GM18907 (cell line): ENCODE results near the gene SMIM24.
"Not testable (repeated sequence)": the region's sequence is repeated elsewhere in the genome, so short reads cannot be mapped to it uniquely, and the experiment has no call there.

Experiments
- ATAC-seq: cut with Tn5 transposase; IDR thresholded peaks from one replicate; pipeline ENCODE4 v1.9.1; 2021; ENCODE audit warnings: mild to moderate bottlenecking, moderate library complexity; ENCODE audit not compliant: unreplicated experiment

The SMIM24 gene

GRCh38 chr19:3457528-3458228 lies 22.6 kb downstream of the SMIM24 start:
- no peak for ATAC-seq

- ATAC-seq: no peak
Observed at GRCh38 chr19:3456925-3457527, 23.3 kb downstream of the SMIM24 start.

DNA sequence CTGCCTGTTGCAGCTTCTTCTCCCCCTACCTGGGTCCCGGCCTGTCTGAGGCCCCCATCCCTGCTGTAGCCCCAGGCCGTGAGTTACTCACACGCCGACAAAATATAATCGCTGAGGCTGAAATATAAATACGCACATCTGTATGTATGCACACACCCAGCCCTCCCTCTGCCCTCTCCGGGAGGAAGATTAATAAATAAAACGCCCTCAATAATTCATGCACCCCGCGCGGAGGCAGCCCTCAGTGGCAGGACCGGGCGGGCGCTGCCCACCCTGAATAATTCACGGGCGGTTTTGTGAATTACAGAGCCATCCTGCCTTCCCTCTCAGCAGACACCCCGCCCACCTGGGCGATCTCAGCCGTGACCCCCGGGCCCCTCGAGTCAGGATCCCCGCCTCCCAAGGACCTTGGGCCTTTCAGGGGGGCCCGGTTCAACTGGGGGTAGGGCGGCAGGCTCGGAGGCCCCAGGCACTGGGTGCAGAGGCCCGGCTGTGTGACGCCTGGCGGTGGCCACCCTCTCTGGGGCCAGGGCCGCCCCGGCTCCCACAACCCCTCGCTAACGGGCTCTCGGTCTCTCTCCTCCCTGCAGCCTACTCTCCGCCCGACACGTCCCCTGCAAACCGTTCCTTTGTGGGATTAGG lies 24.2 kb downstream of the SMIM24 start:
- no peak for ATAC-seq

DNA sequence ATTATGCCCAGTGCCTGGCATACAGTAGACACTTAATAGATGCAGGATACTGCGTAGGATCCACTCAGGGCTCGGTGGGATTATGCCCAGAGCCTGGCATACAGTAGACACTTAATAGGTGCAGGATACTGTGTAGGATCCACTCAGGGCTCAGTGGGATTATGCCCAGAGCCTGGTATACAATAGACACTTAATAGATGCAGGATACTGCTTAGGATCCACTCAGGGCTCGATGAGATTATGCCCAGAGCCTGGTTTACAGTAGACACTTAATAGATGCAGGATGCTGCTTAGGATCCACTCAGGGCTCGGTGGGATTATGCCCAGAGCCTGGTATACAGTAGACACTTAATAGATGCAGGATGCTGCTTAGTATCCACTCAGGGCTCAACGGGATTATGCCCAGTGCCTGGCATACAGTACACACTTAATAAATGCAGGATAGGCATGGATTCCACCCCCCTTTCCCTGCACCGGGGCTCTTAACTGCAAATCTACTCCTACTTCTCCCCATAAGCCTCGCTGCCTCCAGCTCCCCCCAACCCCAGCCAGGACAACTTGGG lies 24.9 kb downstream of the SMIM24 start:
- no peak for ATAC-seq

- no peak for ATAC-seq
Observed at GRCh38 chr19:3454656-3455392, 25.5 kb downstream of the SMIM24 start.

GRCh38 chr19:3453840-3454239 lies 26.5 kb downstream of the SMIM24 start:
- ATAC-seq: no peak

DNA sequence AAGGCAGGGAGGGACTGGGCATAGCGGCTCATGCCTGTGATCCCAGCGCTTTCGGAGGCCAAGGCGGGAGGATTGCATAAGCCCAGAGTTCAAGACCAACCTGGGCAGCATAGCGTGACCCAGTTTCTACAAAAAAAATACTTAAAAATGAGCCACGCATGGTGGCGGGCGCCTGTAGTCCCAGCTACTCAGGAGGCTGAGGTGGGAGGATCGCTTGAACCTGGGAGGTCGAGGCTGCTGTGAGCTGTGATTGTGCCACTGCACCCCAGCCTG lies 27.4 kb downstream of the SMIM24 start:
- ATAC-seq: not testable (repeated sequence)

- no peak for ATAC-seq
Observed at GRCh38 chr19:3452171-3452941, 28.0 kb downstream of the SMIM24 start.

DNA sequence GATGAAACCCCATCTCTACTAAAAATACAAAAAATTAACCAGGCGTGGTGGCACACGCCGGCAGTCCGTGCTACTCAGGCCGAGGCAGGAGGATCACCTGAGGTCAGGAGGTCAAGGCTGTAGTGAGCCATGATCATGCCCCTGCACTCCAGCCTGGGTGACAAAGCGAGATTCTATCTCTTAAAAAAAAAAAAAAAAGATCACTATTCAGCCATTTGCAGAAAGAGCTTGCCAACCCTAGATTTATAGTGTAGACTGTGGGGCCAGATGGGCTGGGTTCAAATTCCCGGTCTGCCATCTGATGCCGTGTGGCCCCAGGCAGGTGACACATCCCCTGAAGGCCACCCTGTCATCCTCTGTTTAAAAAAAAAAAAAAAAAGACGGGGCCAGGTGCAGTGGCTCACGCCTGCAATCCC lies 28.9 kb downstream of the SMIM24 start:
- ATAC-seq: no peak

GRCh38 chr19:3450796-3451411 lies 29.4 kb downstream of the SMIM24 start:
- no peak for ATAC-seq

- ATAC-seq: no peak
Observed at GRCh38 chr19:3448616-3449334, 31.6 kb downstream of the SMIM24 start.

DNA sequence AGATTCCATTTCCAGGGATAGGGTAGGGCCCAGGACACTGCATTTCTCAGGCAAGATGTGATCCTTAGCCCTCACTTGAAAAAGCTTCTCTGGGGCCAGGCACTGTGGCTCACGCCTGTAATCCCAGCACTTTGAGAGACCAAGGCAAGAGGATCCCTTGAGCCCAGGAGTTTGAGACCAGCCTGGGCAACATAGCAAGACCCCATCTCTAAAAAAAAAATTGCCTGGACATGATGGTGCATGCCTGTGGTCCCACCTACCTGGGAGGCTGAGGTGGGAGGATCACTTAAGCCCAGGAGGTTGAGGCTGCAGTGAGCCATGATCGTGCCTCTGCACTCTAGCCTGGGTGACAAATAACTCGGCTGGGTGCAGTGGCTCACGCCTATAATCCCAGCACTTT lies 33.7 kb downstream of the SMIM24 start:
- ATAC-seq: not testable (repeated sequence)

GRCh38 chr19:3444695-3445234 lies 35.6 kb downstream of the SMIM24 start:
- no peak for ATAC-seq

GRCh38 chr19:3443840-3444694 lies 36.3 kb downstream of the SMIM24 start:
- ATAC-seq: no peak

- no peak for ATAC-seq
Observed at GRCh38 chr19:3442487-3443071, 37.7 kb downstream of the SMIM24 start.

DNA sequence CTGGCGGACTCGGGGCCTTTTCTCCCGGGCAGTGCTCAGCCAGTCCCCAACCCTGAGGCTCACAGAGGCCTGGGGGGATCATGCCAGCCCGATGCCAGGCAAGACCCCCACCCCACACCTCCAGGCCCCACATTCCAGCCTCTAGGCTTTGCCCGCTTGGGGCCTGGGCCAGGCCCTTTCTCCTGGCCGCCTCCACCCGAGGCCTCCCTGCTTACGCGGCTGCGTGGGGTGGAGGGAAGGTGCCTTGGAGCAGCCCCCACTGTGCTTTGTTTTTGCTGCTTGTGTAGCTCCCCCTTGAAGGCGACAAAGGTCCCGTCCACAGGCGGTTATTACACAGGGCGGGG lies 38.4 kb downstream of the SMIM24 start:
- no peak for ATAC-seq

- no peak for ATAC-seq
Observed at GRCh38 chr19:3441089-3441985, 39.0 kb downstream of the SMIM24 start.
